ENCODE data around the gene CLDN16. TPM values are rescaled to one million over a fixed set of nuclear protein-coding genes. Genes with fewer than 3 reads are reported as not detected.
A peak's percentile ranks its signal among the peaks of the same experiment; 100 is the strongest.

CLDN16 gene
- total RNA-seq, 3 donors from 2014 or later = not detected

GRCh38 chr3:190443257-190443656, 55.3 kb downstream of the CLDN16 start:
- Histone ChIP-seq H3K4me1 (ENCODE audit: low read depth) (no peaks in the 10 kb centered on the region), H3K4me3 (no peak overlapping the region), H3K9me3 (no peaks in the 10 kb centered on the region), H3K36me3 (ENCODE audit: low read depth) (no peaks in the 10 kb centered on the region)
- intact Hi-C loops (cut with DNase I, micrococcal nuclease) = no loop called here
- DNase-seq (no peak), ATAC-seq (no peak)
- TF ChIP-seq CTCF (IDR thresholded peaks at IDR 0.05) = no peak

GRCh38 chr3:190444006-190444405, 56.0 kb downstream of the CLDN16 start:
- Histone ChIP-seq H3K9me3 (no peaks in the 10 kb centered on the region), H3K4me1 (ENCODE audit: low read depth) (no peaks in the 10 kb centered on the region), H3K36me3 (ENCODE audit: low read depth) (no peaks in the 10 kb centered on the region), H3K4me3 (no peak overlapping the region)
- intact Hi-C loops (cut with DNase I, micrococcal nuclease) = no loop called here
- TF ChIP-seq CTCF (IDR thresholded peaks at IDR 0.05) = no peak
- no peak for DNase-seq
- ATAC-seq = no peak

- Histone ChIP-seq H3K4me3 (no peak overlapping the region), H3K4me1 (ENCODE audit: low read depth) (no peaks in the 10 kb centered on the region), H3K9me3 (no peaks in the 10 kb centered on the region), H3K36me3 (ENCODE audit: low read depth) (no peaks in the 10 kb centered on the region)
- TF ChIP-seq CTCF (IDR thresholded peaks at IDR 0.05) = no peak
- ATAC-seq (peak; percentile 34), DNase-seq (no peak)
- intact Hi-C loops (cut with DNase I, micrococcal nuclease) = no loop called here
Measured at GRCh38 chr3:190444576-190445145, 56.7 kb downstream of the CLDN16 start.

GRCh38 chr3:190446573-190447279, 58.8 kb downstream of the CLDN16 start:
- no peaks in the 10 kb centered on the region for H3K9me3 ChIP-seq
- ATAC-seq (peak; percentile 44), DNase-seq (no peak)
- H3K4me3 ChIP-seq = no peak overlapping the region
- H3K36me3 ChIP-seq (ENCODE audit: low read depth) = no peaks in the 10 kb centered on the region
- intact Hi-C loops (cut with DNase I, micrococcal nuclease) = no loop called here
- H3K4me1 ChIP-seq (ENCODE audit: low read depth) = no peaks in the 10 kb centered on the region
- no peak for TF ChIP-seq CTCF (IDR thresholded peaks at IDR 0.05)

GRCh38 chr3:190448256-190448655, 60.3 kb downstream of the CLDN16 start:
- TF ChIP-seq CTCF (IDR thresholded peaks at IDR 0.05) = no peak
- no peak overlapping the region for H3K4me3 ChIP-seq
- H3K36me3 ChIP-seq (ENCODE audit: low read depth) = no peaks in the 10 kb centered on the region
- ATAC-seq = no peak
- intact Hi-C loops (cut with DNase I, micrococcal nuclease) = no loop called here
- no peak for DNase-seq
- H3K9me3 ChIP-seq = no peaks in the 10 kb centered on the region
- no peaks in the 10 kb centered on the region for H3K4me1 ChIP-seq (ENCODE audit: low read depth)
